Vagina (tissue), 2 donors: ENCODE results near the gene TMEM154.
A peak's percentile ranks its signal among the peaks of the same experiment; 100 is the strongest.

Experiments used
- POLR2A ChIP-seq, 2 donors: fragments of 450-650 bp; IDR thresholded peaks; one replicate each; pipeline ENCODE4 v1.6.1; 2017; ENCODE audit warnings: antibody characterized with exemption in 2 of 2, mild to moderate bottlenecking in 2 of 2, moderate library complexity in 2 of 2
- TF ChIP-seq, protein P1 (sequence below), 3 experiments: fragments of 450-650 bp in 2 of 3; fragments of 200-600 bp in 1 of 3; sonication (generic) in 1 of 3; IDR thresholded peaks; one replicate each; pipeline ENCODE4 v1.5.1; 2017 to 2019; ENCODE audit warnings: antibody characterized with exemption in 3 of 3, mild to moderate bottlenecking in 2 of 3, moderate library complexity in 2 of 3

DNA sequence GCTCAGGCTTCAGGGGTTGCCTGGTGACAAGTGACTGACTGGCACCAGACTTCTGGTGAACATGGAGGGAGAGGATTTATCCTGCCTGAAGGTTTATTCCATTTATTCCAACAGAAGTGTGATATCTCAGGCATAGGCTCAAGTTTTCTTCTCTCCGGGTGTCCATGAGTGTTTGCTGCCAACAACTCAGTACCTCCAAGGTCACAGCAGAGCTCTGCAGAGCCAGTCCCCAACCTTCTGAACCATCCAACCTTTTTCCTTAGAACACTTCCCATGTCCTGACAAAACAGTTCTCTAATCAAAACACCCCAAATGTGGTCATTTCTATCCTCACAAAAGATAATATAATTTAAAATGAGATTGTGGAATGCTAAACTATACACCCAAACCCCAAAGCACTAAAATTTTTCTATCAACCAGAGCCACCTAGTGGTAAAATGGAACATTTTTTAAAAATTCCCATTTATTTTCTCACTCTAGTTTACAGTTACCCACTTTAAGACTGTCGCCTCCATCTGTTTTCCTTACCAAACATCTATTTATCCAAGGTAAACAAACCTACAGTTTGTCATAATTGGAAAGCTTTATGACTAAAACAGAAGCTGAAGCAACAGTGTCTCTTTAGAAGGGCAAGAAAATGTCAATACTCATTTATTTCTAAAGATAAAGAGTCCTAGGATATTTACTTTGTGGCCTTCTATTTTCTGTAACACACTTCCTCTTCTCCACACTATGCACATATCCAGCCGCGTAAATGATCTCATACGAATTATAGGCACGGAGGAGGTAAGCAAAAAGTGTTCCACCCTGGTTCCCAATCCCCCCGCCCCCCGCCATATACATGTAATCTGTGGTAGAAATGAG, 39.5 kb downstream of the TMEM154 start:
- TF ChIP-seq, protein P1, sequence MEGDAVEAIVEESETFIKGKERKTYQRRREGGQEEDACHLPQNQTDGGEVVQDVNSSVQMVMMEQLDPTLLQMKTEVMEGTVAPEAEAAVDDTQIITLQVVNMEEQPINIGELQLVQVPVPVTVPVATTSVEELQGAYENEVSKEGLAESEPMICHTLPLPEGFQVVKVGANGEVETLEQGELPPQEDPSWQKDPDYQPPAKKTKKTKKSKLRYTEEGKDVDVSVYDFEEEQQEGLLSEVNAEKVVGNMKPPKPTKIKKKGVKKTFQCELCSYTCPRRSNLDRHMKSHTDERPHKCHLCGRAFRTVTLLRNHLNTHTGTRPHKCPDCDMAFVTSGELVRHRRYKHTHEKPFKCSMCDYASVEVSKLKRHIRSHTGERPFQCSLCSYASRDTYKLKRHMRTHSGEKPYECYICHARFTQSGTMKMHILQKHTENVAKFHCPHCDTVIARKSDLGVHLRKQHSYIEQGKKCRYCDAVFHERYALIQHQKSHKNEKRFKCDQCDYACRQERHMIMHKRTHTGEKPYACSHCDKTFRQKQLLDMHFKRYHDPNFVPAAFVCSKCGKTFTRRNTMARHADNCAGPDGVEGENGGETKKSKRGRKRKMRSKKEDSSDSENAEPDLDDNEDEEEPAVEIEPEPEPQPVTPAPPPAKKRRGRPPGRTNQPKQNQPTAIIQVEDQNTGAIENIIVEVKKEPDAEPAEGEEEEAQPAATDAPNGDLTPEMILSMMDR (IDR thresholded peaks at IDR 0.05), result peak; percentile 17 to 55 (median 44)
- TF ChIP-seq POLR2A (IDR thresholded peaks at IDR 0.05), result no peak
